K562 treated with DMSO at 1 percent for 48 hours (cell line): ENCODE measurements around the gene OR5H2. TPM values are rescaled to one million over a fixed set of nuclear protein-coding genes. Genes with fewer than 3 reads are reported as not detected.

ENCODE experiments used
- total RNA-seq: library from RNA; unstranded; fragments of 300-600 nt; gene quantifications from 2 replicates; pipeline ENCODE4 v1.2.3, GENCODE V29; 2022; ENCODE audit warnings: low replicate concordance; ENCODE audit errors: extremely low read depth

Gene OR5H2
- total RNA-seq: not detected in 2 replicates

DNA sequence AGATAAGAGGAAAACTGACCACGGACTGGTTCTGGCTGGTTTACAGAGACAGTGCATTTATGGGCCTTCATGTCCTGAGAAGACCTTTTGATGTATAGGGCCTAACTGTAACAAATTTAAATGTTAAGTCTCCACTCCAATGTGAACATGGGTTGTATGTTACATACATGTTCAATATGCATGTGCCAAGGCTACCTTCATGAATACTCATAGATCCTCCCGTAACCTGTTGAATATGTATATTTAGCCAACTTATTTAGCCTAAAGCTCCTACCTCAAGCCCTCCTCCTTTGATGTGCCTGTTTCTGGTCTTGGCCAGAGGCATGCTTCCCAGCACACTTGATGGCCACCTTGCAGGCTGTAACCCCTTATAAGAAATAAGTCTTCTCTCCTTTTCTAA, at the start of gene OR5H2:
Gene OR5H2, plus strand, starts transcription at position 301 of the 400 bp plus-strand sequence. CDS start 398 bp downstream, outside the sequence.

DNA sequence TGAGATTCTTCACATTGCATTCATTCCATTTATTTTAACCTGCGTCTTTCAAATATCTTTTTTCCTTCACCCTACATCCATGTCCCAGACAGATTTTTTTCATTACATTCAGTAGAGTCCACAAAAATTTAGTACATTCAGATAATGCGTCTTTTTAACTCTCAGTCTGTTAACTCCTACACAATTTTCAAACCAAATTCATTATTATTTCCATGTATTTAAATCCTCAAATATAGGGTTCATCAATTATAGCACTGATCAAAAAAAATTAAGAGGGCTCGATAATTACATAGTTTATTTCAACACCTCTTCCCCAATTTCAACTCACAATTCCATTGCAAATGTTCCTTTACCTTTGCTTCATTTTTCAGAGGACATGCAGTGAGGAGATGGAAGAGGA, 18.4 kb upstream of the OR5H2 start, which contains the start of gene OR5H6:
Gene OR5H6, plus strand, starts transcription at position 301 of the 400 bp plus-strand sequence. Its CDS starts 89 bp downstream, at position 390.

Other genes with a start within 250 kb of the OR5H2 start
- not detected in 2 replicates for gene GABRR3, start 247.2 kb upstream of the OR5H2 start, total RNA-seq
- not detected in 2 replicates for gene OR5AC2, start 195.3 kb upstream of the OR5H2 start, total RNA-seq
- gene OR5H1, start 151.8 kb upstream of the OR5H2 start, total RNA-seq: not detected in 2 replicates
- not detected in 2 replicates for gene OR5H14, start 135.0 kb upstream of the OR5H2 start, total RNA-seq
- gene OR5H15, start 115.8 kb upstream of the OR5H2 start, total RNA-seq: not detected in 2 replicates
- not detected in 2 replicates for gene OR5H6, start 18.3 kb upstream of the OR5H2 start, total RNA-seq
- gene OR5K4, start 71.3 kb downstream of the OR5H2 start, total RNA-seq: not detected in 2 replicates
- gene OR5K3, start 108.2 kb downstream of the OR5H2 start, total RNA-seq: not detected in 2 replicates
- gene OR5K1, start 180.7 kb downstream of the OR5H2 start, total RNA-seq: not detected in 2 replicates
- not detected in 2 replicates for gene OR5K2, start 215.2 kb downstream of the OR5H2 start, total RNA-seq
- not detected in 2 replicates for gene CLDND1, start 240.4 kb downstream of the OR5H2 start, total RNA-seq
- not detected in 2 replicates for gene GPR15, start 249.5 kb downstream of the OR5H2 start, total RNA-seq